GM19372 (cell line): ENCODE measurements around the gene AP5Z1.

ENCODE experiments used
- ATAC-seq: cut with Tn5 transposase; IDR thresholded peaks from one replicate; pipeline ENCODE4 v1.9.1; 2021; ENCODE audit warnings: mild to moderate bottlenecking, low read depth, moderate library complexity; ENCODE audit not compliant: unreplicated experiment

AP5Z1 gene

GRCh38 chr7:4817178-4817901 is 41.9 kb downstream of the AP5Z1 start:
- no peak for ATAC-seq

GRCh38 chr7:4818000-4818794 is 42.8 kb downstream of the AP5Z1 start:
- ATAC-seq = no peak

- ATAC-seq = no peak
Observed at GRCh38 chr7:4819560-4820404, 44.4 kb downstream of the AP5Z1 start.

- ATAC-seq = no peak
Observed at GRCh38 chr7:4820405-4820966, 45.1 kb downstream of the AP5Z1 start.

GRCh38 chr7:4820967-4821471 is 45.6 kb downstream of the AP5Z1 start:
- no peak for ATAC-seq

- no peak for ATAC-seq
Observed at GRCh38 chr7:4822677-4823076, 47.3 kb downstream of the AP5Z1 start.

- no peak for ATAC-seq
Observed at GRCh38 chr7:4823441-4824119, 48.2 kb downstream of the AP5Z1 start.

GRCh38 chr7:4824120-4824775 is 48.8 kb downstream of the AP5Z1 start:
- no peak for ATAC-seq

GRCh38 chr7:4825081-4825480 is 49.7 kb downstream of the AP5Z1 start:
- no peak for ATAC-seq

- ATAC-seq = no peak
Observed at GRCh38 chr7:4828720-4829383, 53.4 kb downstream of the AP5Z1 start.

GRCh38 chr7:4830176-4830575 is 54.8 kb downstream of the AP5Z1 start:
- ATAC-seq = no peak

- ATAC-seq = no peak
Observed at GRCh38 chr7:4831723-4832495, 56.5 kb downstream of the AP5Z1 start.

- ATAC-seq = no peak
Observed at GRCh38 chr7:4832711-4833110, 57.3 kb downstream of the AP5Z1 start.

GRCh38 chr7:4833176-4833575 is 57.8 kb downstream of the AP5Z1 start:
- ATAC-seq = no peak

- ATAC-seq = no peak
Observed at GRCh38 chr7:4833691-4834600, 58.5 kb downstream of the AP5Z1 start.

GRCh38 chr7:4834601-4835397 is 59.4 kb downstream of the AP5Z1 start:
- ATAC-seq = no peak
